Inferior parietal cortex (tissue), 1 donor: ENCODE data around the gene TIGD6.
"Not testable (repeated sequence)": the region's sequence is repeated elsewhere in the genome, so short reads cannot be mapped to it uniquely, and the experiment has no call there.

Source experiments
- DNase-seq: peaks from one replicate; pipeline ENCODE4 v3.0.0-alpha.2; 2016; ENCODE audit errors: extremely low spot score

TIGD6 gene

GRCh38 chr5:150000256-150000989 lies at the start of gene TIGD6, which contains the start of gene HMGXB3:
TSS of gene TIGD6 (minus strand) at chr5:150000654. CDS start at chr5:149996348, 4,306 bp downstream.
TSS of gene HMGXB3 (plus strand) at chr5:150000739. CDS start at chr5:150004853, 4,114 bp downstream.
- DNase-seq = peak; percentile 91

DNA sequence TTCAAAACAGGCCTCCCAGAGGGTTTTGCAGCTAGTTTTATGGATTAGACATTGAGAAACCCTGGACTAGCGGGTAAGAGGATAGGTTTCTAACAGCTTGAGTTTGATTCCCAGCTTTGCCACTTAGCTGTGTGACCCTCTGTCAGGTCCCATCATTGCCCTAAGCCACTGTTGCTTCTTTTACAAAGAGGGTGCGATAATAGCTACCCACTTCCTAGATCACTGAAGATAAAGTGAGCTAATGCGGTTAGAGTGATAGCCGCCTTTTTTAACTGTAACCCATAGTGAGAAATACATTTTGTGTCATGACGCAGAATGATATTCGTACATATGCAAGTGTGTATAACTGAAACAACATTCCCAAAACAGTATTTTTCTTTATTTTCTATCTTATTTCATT lies 45.6 kb upstream of the TIGD6 start:
- no peak for DNase-seq

DNA sequence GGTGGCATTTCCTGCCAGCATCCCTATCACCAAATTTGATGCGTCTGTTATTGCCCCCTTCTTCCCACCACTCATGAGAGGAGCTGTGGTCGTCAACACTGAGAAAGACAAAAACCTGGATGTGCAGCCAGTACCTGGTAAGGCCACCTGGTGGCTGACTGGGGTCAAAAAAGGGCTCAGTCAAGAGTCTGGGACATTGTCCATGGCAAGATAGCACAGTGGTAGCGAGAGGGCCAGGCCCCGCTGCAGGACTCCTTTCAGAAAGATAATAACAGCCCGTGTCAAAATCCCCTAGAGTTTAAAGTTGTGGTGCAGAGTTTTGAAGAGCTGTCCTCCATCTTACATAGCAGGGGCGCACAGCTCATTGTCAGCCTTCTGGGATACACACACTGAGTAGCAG lies 45.1 kb upstream of the TIGD6 start:
- no peak for DNase-seq

GRCh38 chr5:150044712-150045111 lies 44.3 kb upstream of the TIGD6 start:
- no peak for DNase-seq

DNA sequence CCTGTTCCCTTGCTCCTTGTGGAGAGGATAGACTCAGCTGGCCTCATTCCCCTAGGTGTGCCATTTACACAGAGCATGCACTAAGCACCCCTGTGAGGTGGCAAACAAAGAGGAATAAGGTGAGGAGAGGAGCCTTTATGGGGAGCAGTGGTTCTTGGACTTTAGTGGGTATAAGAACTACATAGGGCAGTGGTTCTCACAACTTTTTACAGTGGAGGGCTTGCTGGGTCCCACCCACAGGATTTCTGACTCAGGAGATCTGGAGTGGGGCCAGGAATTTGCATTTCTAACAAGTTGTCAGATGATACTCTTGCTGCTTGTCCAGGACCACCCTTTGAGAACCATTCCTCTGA lies 43.9 kb upstream of the TIGD6 start:
- DNase-seq = no peak

- no peak for DNase-seq
Measured at GRCh38 chr5:150043657-150044328, 43.3 kb upstream of the TIGD6 start.

DNA sequence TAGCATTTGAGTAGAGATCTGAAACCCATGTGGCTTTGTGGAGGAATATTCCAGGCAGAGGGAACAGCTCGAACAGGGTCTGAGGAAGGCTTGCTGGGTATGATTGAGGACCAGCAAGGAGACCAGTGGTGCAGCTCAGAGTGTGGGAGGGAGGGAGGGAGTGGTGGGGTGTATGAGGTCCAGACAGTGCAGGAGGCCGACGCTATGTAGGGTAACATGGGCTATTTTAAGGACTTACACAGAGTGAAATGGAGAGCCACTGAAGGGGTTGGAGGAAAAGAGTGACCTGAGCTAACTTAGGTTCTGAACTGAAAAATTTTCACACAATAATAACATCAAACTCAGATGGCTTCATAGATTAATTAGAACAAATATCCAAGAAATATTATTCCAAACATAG lies 42.0 kb upstream of the TIGD6 start:
- no peak for DNase-seq

GRCh38 chr5:150038547-150038946 lies 38.1 kb upstream of the TIGD6 start:
- DNase-seq = no peak

DNA sequence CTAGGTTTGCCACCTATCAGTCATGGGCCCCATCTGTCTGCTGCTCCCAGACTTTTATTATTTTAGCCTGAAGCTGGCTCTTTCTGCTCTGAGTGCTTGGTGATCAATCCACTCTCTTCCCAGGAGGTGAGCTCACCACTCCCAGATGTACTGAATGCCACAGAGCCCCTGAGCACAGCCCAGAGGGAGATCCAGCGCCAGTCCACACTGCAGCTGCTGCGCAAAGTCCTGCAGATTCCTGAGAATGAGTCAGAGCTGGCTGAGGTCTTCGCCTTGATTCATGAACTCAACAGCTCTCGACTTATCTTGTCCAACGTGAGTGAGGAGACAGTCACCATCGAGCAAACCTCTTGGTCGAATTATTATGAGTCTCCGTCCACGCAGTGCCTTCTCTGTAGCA lies 36.1 kb upstream of the TIGD6 start:
- DNase-seq = no peak

GRCh38 chr5:150035139-150035895 lies 34.9 kb upstream of the TIGD6 start:
- DNase-seq = no peak

DNA sequence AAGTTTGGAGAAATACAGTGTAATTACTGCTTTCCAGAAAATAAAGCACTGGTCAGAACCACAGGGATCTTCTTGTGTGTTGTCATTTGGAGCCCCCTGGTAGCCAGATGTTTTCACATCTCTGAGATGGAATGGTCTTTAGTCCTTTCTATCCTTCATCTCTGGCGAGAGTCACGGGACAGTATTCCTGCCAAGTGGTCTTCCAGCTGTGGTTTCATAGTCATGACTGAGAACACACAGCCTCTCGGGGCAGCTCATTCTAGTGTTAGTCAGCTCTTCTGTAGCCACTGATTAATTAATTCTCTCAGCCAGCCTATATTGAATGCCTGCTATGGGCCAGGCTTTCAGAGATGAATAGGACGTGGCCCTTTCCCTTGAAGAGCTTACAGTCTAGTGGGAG lies 34.2 kb upstream of the TIGD6 start:
- no peak for DNase-seq

- DNase-seq = no peak
Measured at GRCh38 chr5:150033334-150033733, 32.9 kb upstream of the TIGD6 start.

DNA sequence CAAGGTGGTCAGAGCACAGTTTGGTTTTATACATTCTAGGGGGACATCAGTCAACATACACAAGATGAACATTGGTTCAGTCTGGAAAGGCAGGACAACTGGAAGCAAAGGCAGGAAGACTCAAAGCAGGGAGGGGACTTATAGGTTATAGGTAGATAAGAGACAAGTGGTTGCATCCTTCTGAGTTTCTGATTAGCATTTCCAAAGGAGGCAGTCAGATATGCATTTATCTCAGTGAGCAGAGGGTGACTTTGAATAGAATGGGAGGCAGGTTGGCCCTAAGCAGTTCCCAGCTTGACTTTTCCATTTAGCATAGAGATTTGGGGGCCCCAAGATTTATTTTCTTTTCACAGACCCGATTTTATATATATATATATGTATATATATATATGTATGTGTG lies 27.6 kb upstream of the TIGD6 start:
- not testable (repeated sequence) for DNase-seq

GRCh38 chr5:150026682-150027172 lies 26.3 kb upstream of the TIGD6 start:
- no peak for DNase-seq

DNA sequence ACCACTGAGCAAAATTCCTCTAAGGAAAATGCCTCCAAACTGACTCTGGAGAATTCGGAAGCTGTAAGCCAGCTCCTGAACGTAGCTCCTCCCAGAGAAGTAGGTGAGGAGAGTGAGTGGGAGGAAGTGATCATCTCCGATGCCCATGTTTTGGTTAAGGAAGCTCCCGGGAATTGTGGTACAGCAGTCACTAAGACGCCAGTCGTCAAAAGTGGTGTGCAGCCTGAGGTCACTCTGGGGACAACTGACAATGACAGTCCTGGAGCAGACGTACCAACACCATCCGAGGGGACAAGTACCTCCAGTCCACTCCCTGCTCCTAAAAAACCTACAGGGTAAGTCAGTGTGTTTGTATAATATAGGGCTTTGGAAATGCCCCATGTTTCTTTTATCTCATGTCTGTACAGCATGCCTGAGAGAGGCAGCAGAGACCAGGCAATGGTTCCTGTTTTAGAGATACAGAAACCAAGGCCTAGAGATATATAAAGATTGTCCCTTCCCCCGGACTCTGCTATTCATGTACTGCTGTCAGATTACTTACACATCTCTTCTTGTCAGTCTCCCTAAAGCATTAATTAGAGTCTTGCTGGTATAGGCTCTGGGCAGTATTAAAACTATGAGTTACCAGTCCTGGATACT lies 24.0 kb upstream of the TIGD6 start:
- no peak for DNase-seq

GRCh38 chr5:150023136-150023535 lies 22.7 kb upstream of the TIGD6 start:
- DNase-seq = no peak

- DNase-seq = no peak
Measured at GRCh38 chr5:150022681-150023080, 22.2 kb upstream of the TIGD6 start.

DNA sequence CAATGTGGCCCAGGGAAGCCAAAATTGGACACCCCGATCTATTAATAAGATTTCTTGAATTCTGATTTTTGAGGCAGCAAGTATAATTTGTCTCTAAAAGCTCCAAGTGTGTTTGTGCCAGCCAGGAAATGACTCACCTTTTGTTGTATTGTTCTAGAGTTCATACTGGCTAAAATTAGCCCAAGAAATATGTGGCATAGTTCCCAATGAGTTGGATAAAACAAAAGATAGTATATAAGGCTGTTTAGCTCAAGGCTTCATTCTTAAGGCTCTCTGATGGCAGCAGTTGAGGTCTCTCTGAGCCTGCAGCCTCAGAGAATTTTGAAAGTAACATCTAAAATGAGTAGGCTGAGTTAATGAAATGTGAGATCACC lies 21.7 kb upstream of the TIGD6 start:
- no peak for DNase-seq

DNA sequence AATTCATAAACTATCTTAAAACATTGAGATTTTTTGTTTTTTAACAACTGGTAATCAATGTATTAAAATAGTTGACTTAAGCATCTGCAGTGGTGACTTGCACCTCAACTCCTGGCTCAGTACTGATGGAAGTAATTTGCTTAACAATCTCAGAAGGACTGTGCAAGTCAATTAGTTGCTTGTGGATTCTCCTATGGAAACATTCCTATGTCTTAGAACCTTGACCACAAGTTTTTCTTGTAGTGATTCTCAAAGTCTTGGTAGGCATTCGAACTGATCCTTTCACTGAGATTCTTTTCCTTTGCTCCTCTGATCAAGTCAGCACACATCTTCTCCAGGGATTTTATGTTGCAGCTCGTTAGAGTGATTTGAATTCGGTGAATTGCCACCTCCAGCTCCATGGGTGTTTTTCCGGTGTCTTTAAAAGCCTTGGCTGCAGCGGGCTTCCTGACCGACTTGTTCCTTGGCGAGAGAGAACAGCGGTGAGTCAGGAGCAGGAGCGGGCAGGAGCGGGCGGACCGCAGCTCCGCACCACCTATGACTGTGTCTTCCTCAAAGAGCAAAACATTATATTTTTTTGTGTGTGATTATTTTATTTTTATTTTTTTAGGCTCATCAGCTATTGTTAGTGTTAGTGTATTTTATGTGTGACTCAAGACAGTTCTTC lies 21.2 kb upstream of the TIGD6 start:
- no peak for DNase-seq

DNA sequence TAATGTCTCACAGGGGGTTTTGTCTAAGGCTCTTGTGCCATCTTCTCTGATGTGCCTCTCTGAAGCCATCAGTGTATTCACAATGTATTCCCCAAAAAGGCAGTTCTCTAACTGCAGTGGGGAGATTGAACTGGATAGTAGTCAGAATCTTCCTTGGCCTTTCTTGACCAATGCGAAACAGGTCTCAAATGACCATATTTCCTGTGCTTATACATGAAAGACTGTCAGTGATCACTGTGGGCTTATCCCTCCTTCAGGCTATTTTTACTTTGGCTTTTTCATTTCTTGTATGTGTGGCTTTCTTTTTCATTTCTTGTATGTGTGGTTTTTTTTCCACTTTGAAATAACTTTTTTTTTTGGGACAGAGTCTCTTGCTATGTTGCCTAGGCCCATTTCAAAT lies 19.8 kb upstream of the TIGD6 start:
- no peak for DNase-seq

DNA sequence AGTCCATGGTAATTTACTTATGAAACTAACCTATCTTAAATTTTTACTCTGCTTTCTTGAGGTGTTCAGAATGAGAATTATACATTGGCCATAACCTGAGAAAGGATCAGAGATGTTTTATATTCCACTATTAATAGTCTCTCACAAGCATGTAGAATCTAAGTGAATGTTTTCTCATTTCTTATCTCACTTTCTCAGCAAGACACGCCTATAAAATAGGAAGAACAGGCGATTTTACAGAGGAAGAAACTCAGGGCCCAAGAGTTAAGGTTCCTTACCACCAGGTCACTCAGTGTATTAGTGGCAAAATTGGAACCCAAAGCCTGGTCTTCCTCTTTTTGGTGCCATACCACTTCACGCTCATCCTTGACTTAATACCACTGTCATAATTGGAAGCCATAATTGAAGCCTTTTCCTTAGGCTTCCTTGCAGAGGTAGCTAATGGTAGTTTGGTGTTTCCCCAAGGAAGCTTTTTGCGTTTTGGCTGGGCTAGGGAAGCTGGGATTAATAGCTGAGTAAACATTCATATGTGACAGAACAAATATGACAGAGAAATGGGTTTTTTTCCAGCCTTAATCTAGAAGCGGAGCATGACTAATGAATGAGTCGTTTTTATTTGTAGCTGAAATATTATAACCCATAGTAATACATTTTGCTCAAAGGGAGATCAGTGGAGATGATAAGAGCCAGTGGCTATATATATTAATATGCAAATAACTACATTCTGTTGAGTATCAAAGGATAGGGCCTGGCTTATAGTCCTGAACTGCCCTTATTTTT lies 17.0 kb upstream of the TIGD6 start:
- DNase-seq = no peak
